ENCODE measurements around the gene GDF11. TPM values are rescaled to one million over a fixed set of nuclear protein-coding genes. Genes with fewer than 3 reads are reported as not detected.

Gene GDF11
- total and polyA plus RNA-seq, 2 of the 8 experiments (the other 6 are each of a cell fraction or from before 2014, with no cell fraction given), result 12.1 to 15.1 TPM

GRCh38 chr12:55746913-55747231 lies 4.0 kb downstream of the GDF11 start:
- FAIRE-seq (no peak), DNase-seq (ENCODE audit: low read depth in 1 of 2, low spot score in 2 of 2) (no peak)
- H3K23me2 ChIP-seq (ENCODE audit: low read depth, low read length), result peaks cover 29% of the 10 kb centered on the region
- H3K4me2 ChIP-seq (ENCODE audit: insufficient read depth in 1 of 2, low read depth in 2 of 2, low read length in 2 of 2), result peak overlapping the region; percentile 82 to 93
- H3K27ac ChIP-seq (ENCODE audit: low read depth, low read length), result no peak overlapping the region
- no peak overlapping the region for H2BK15ac ChIP-seq (ENCODE audit: low read length)
- H2BK12ac ChIP-seq (ENCODE audit: low read depth, low read length), result no peak overlapping the region
- no peak overlapping the region for H2AK5ac ChIP-seq (ENCODE audit: low read depth, low read length)
- ChIA-PET CTCF (ENCODE audit: partially characterized antibody) (interaction anchor here (0.6 to 14.5 kb wide), 20 partner anchors 9 to 250 kb away, joined by 3 to 186 read pairs (median 4); partner anchors contain the start of genes CD63 and SUOX), POLR2A (ENCODE audit: partially characterized antibody) (interaction anchor here (0.8 to 46.5 kb wide), 15 partner anchors 3 to 365 kb away, joined by 3 to 809 read pairs (median 4); partner anchors contain the start of genes CD63, DNAJC14, GDF11 and ORMDL2)
- H3K79me2 ChIP-seq (ENCODE audit: control insufficient read depth in 1 of 2, insufficient read depth in 2 of 2, low read length in 2 of 2), result peaks cover 10 to 52% of the 10 kb centered on the region in 2 experiments
- peaks cover 10 to 20% of the 10 kb centered on the region in 2 experiments for H4K20me1 ChIP-seq (replicated peaks in 1 of 2; ENCODE audit: control insufficient read depth in 1 of 2, insufficient read depth in 2 of 2, low read length in 2 of 2)
- no peak overlapping the region for H3K56ac ChIP-seq (replicated peaks; ENCODE audit: insufficient read length, low read depth, low read length)
- no peak overlapping the region for H4K5ac ChIP-seq (ENCODE audit: insufficient read length, low read depth, low read length)
- H3K27me3 ChIP-seq (replicated peaks in 1 of 4; ENCODE audit: control insufficient read depth in 3 of 4, extremely low read depth in 1 of 4, insufficient read depth in 3 of 4, low read length in 3 of 4), result no peaks in the 10 kb centered on the region
- H3K18ac ChIP-seq (ENCODE audit: extremely low read depth, low read length), result no peak overlapping the region
- H3K4me1 ChIP-seq (replicated peaks in 1 of 4; ENCODE audit: control insufficient read depth in 3 of 4, insufficient read depth in 4 of 4, low read length in 3 of 4), result peaks cover 6 to 35% (median 23%) of the 10 kb centered on the region in 4 experiments
- no peak overlapping the region for H2BK20ac ChIP-seq (ENCODE audit: low read length)
- H4K8ac ChIP-seq (ENCODE audit: extremely low read depth, insufficient read depth, low read length), result no peak overlapping the region
- no peak overlapping the region for H3K4ac ChIP-seq (replicated peaks; ENCODE audit: insufficient read length, low read depth, low read length)
- no peak overlapping the region for H3K14ac ChIP-seq (ENCODE audit: insufficient read length)
- H3K9me3 ChIP-seq (ENCODE audit: insufficient read depth in 2 of 2, low read depth in 1 of 2, low read length in 1 of 2), result no peaks in the 10 kb centered on the region
- H3K23ac ChIP-seq (ENCODE audit: insufficient read length), result no peak overlapping the region
- peaks cover 11 to 38% (median 28%) of the 10 kb centered on the region in 4 experiments for H3K36me3 ChIP-seq (ENCODE audit: control insufficient read depth in 2 of 4, insufficient read depth in 4 of 4, low read length in 3 of 4)
- H3K79me1 ChIP-seq (ENCODE audit: low read depth, low read length), result peaks cover 13% of the 10 kb centered on the region
- H3K4me3 ChIP-seq (ENCODE audit: extremely low read depth in 1 of 4, insufficient read depth in 2 of 4, low read depth in 3 of 4, low read length in 4 of 4), result peak overlapping the region; percentile 3 to 87 (median 61); a peak in 5 of 8 replicates
- no peak overlapping the region for H2BK120ac ChIP-seq (replicated peaks; ENCODE audit: low read depth, low read length)
- H2AFZ ChIP-seq (ENCODE audit: low read length), result no peak overlapping the region
- no peak overlapping the region for H4K91ac ChIP-seq (replicated peaks; ENCODE audit: insufficient read length, low read length)
- TF ChIP-seq NANOG (IDR thresholded peaks at IDR 0.05; ENCODE audit: insufficient read depth, low read depth, low read length, poor library complexity, severe bottlenecking) (peak; percentile 56), POU5F1 (IDR thresholded peaks at IDR 0.05; ENCODE audit: low read depth, low read length) (peak; percentile 88), RNF2 (IDR thresholded peaks at IDR 0.05; ENCODE audit: borderline replicate concordance, low read depth, low read length, missing control alignments, poor library complexity, severe bottlenecking) (no peak)
- no peak overlapping the region for H2BK5ac ChIP-seq (ENCODE audit: low read depth, low read length)
- H3K9ac ChIP-seq (replicated peaks in 1 of 4; ENCODE audit: extremely low read depth in 1 of 4, low read depth in 3 of 4, low read length in 3 of 4), result no peak overlapping the region

Data from H1 (cell line).